Measurements from ENCODE around the gene ZNF385A.

The ZNF385A gene

GRCh38 chr12:54392485-54393206 lies 8.1 kb upstream of the ZNF385A start:
- DNase-seq: no peak

- peak; percentile 71 for DNase-seq
These were observed 6.4 kb upstream of the ZNF385A start for GRCh38 chr12:54390668-54391551.

GRCh38 chr12:54390176-54390667 lies 5.7 kb upstream of the ZNF385A start:
- no peak for DNase-seq

GRCh38 chr12:54389607-54390175 lies 5.2 kb upstream of the ZNF385A start:
- no peak for DNase-seq

- no peak for DNase-seq
These were observed 4.6 kb upstream of the ZNF385A start for GRCh38 chr12:54389134-54389508.

GRCh38 chr12:54388237-54389133 lies 4.0 kb upstream of the ZNF385A start:
- DNase-seq: no peak

GRCh38 chr12:54387114-54387467 lies 2.6 kb upstream of the ZNF385A start:
- no peak for DNase-seq

GRCh38 chr12:54386403-54387113 lies 2.0 kb upstream of the ZNF385A start:
- DNase-seq: no peak

GRCh38 chr12:54385251-54385914 lies 850 bp upstream of the ZNF385A start:
- no peak for DNase-seq

- DNase-seq: no peak
These were observed 1.4 kb downstream of the ZNF385A start for GRCh38 chr12:54383041-54383609.

- DNase-seq: no peak
These were observed 3.4 kb downstream of the ZNF385A start for GRCh38 chr12:54381136-54381535.

- peak; percentile 91 for DNase-seq
These were observed 4.9 kb downstream of the ZNF385A start for GRCh38 chr12:54379398-54380201.

- no peak for DNase-seq
These were observed 5.6 kb downstream of the ZNF385A start for GRCh38 chr12:54378796-54379397.

- no peak for DNase-seq
These were observed 6.6 kb downstream of the ZNF385A start for GRCh38 chr12:54377797-54378515.

- no peak for DNase-seq
These were observed 7.5 kb downstream of the ZNF385A start for GRCh38 chr12:54377007-54377406.

GRCh38 chr12:54376596-54376995 lies 7.9 kb downstream of the ZNF385A start:
- DNase-seq: no peak

GRCh38 chr12:54375259-54375579 lies 9.3 kb downstream of the ZNF385A start:
- DNase-seq: no peak

- no peak for DNase-seq
These were observed 9.8 kb downstream of the ZNF385A start for GRCh38 chr12:54374562-54375258.

All from T-helper 9 cell (primary cell).